CMK (cell line): Measurements from ENCODE around the gene SPDL1.
"Not testable (repeated sequence)": the region's sequence is repeated elsewhere in the genome, so short reads cannot be mapped to it uniquely, and the experiment has no call there.

ENCODE experiments used
- DNase-seq: peaks from one replicate; pipeline ENCODE4 v3.0.0-alpha.2; 2010; ENCODE audit warnings: low read depth

Gene SPDL1

DNA sequence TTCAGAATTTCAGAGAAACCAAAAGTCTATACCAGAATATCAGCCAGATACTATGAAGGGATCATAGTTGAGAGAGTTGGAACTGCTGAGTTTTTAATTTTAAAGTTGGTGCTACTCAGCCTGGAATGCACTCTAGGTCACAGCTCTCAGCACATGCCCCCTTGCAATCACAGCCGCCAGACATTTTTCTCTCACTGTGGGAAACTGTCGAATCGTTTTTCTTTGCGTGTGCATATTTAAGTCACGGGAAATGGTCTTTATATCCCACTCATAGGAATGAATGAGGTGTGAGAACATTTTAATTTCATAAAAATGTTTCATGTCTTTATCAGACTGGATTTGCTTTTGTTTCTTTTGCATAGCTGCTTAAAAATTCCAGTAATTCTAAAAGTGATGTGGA, 12.2 kb upstream of the SPDL1 start:
- DNase-seq: no peak

DNA sequence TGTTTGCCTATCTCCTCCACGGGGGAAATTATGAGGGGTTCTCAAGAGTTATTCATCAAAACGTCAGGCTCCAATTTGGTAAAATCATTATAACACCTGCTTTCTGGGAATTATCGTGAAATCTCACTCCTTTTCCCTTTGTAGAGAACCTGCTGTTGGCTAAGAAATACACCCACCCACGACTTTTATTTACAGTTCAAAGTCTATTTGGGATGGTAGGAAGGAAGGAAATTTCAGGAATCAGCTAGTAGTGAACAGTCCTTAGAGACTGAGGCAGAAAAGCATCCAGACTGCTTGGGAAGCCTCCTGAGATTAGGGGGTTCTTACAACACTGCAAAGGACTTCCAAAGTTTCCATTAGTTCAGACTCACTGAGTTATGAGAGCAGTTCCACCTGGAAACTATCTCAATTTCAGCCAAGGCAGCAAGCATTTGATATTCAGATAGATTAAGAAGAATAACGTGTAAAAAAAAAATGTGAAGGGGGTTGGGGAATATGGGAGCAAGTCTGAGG, 9.4 kb upstream of the SPDL1 start:
- no peak for DNase-seq

GRCh38 chr5:169576181-169576598, 7.4 kb upstream of the SPDL1 start:
- DNase-seq: no peak

GRCh38 chr5:169577951-169578350, 5.6 kb upstream of the SPDL1 start:
- DNase-seq: no peak

GRCh38 chr5:169580964-169581363, 2.6 kb upstream of the SPDL1 start:
- no peak for DNase-seq

- peak; percentile 31 for DNase-seq
Measured at GRCh38 chr5:169581580-169582227, 1.9 kb upstream of the SPDL1 start.

- DNase-seq: no peak
Measured at GRCh38 chr5:169583101-169583423, 511 bp upstream of the SPDL1 start.

GRCh38 chr5:169584998-169585451, 1.5 kb downstream of the SPDL1 start:
- DNase-seq: no peak

DNA sequence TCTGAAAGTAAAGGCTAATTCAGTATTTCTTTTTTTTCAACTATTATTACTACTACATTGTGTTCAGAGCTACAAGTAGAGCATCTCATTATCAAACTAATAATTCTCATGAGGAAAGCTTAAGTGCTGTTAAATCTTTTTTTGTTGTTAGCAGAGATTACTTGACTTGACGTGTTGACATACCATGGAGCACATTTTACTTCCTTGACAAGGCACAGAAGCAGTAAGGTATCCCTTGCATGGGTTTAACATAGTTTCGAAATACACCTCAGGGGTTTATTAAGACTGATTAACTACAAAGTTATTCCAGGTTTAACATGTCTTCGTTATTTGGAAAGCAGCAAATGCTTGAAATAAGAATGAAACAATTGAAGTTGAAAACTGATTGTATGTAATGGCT, 7.0 kb downstream of the SPDL1 start:
- DNase-seq: no peak

GRCh38 chr5:169591636-169592035, 8.1 kb downstream of the SPDL1 start:
- no peak for DNase-seq

DNA sequence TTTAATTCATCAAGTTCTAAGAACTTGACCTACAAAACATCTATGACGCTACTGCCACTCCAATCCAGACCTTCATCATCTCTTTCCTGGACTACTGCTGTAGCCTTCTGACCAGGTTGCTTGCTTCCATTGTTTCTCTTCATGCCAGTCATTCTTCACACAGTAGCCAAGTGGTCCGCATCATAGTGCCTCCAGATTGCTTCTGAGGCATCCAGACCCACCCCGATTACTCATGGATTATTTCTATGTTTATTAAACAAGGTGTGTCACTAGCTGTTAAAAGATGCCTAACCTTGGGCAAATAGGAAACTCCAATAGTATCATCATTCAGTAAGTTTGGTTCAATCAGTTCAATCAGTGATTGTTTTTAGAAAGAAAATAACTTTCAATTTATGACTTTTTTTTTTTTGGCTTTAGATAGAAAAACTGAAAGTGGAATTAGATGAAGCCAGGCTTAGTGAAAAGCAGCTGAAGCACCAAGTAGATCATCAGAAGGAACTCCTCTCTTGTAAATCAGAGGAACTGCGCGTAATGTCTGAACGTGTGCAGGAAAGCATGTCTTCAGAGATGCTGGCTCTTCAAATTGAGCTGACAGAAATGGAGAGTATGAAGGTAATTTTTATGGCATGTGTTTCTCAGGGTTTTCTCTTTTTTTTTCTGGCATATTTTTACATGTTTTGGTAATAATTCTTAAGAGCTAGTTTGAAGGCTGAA, 9.5 kb downstream of the SPDL1 start:
- no peak for DNase-seq

GRCh38 chr5:169595172-169595820, 11.7 kb downstream of the SPDL1 start:
- DNase-seq: no peak

DNA sequence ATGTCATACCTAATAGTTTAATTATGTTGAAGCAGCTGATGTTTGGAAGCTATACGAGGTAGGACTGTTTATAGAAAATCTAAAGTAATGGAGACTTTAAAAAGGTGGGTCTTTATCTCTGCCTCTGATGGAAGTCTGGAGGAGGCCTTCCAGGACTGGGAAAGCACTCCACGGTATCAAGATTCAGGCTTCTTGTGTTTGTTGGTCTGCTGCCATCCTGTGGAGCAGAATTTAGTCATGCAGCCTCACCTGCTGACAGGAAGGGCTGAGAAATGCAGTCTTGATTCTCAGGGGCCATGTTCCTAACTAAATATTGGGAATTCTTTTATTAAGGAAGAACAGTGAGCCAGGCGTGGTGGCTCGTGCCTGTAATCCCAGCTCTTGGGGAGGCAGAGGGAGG, 15.9 kb downstream of the SPDL1 start:
- DNase-seq: no peak

GRCh38 chr5:169602535-169602934, 19.0 kb downstream of the SPDL1 start:
- DNase-seq: no peak

- DNase-seq: no peak
Measured at GRCh38 chr5:169606279-169606678, 22.7 kb downstream of the SPDL1 start.

DNA sequence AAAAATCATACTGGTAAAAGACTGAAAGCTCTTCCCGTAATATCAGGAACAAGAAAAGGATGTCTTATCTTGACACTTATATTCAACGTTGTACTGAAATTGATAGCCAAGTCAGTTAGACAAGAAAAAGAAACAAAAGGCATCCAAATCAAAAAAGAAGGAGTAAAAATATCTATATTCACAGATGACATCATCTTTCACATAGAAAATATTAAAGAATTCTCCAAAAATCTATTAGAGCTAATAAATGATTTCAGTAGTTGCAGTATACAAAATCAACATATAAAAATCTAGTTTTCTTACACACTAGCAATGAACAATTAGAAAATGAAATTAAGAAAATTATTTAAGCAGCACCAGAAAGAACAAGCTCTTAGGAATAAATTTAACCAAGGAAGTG, 24.3 kb downstream of the SPDL1 start:
- no peak for DNase-seq

GRCh38 chr5:169609716-169610115, 26.1 kb downstream of the SPDL1 start:
- DNase-seq: no peak

- DNase-seq: no peak
Measured at GRCh38 chr5:169610606-169611005, 27.0 kb downstream of the SPDL1 start.

DNA sequence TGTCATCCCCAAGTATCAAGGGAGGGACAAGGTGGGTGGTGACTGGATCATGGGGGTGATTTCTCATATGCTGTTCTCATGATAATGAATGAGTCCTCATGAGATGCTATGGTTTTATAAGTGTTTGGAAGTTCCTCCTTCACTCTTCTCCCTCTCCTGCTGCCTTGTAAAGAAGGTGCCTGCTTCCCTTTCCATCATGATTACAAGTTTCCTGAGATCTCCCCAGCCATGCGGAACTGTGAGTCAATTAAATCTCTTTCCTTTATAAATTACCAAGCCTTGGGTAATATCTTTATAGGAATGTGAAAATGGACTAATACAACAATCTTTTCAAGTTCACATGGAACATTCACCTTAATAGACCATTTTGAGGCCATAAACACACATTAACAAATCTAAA, 32.0 kb downstream of the SPDL1 start:
- no peak for DNase-seq

DNA sequence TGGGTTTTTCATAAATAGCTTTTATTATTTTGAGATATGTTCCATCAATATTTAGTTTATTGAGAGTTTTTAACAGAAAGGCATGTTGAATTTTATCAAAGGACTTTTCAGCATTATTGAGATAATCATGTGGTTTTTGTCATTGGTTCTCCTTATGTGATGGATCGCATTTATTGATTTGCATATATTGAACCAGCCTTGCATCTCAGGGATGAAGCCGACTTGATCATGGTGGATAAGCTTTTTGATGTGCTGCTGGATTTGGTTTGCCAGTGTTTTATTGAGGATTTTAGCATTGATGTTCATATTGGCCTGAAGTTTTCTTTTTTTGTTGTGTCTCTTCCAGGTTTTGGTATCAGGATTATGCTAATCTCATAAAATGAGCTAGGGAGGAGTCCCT, 40.7 kb downstream of the SPDL1 start:
- not testable (repeated sequence) for DNase-seq

GRCh38 chr5:169626779-169627178, 43.2 kb downstream of the SPDL1 start:
- DNase-seq: no peak

- no peak for DNase-seq
Measured at GRCh38 chr5:169627551-169627950, 44.0 kb downstream of the SPDL1 start.

DNA sequence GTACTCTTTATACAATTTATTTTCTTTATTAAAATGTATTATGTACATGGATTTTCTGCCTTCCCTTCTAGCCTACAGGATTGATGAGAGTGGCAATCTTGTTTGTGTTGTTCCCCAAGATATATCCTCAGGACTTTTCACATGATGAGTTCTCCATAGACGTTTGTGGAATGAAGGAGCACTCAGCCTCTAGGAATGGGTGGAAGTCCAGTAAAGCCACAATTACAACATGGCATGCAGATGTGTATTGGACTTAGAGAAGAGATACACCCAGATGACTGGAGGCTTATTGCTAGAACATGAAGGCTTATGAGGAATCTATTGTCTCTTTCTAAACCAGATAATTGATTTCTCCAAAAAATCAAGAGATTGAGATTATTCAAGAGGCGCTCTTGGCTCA, 45.3 kb downstream of the SPDL1 start:
- DNase-seq: no peak
